Measurements from ENCODE around the gene OR52I1.
A peak's percentile ranks its signal among the peaks of the same experiment; 100 is the strongest.

OR52I1 gene

GRCh38 chr11:4581443-4581842 lies 12.4 kb upstream of the OR52I1 start, which contains the start of gene OR52I2:
TSS of gene OR52I2 (plus strand) at chr11:4581743.
- no peak for TF ChIP-seq CTCF (IDR thresholded peaks at IDR 0.05; ENCODE audit: control insufficient read depth, extremely low read depth, insufficient read depth)
- DNase-seq (ENCODE audit: low read depth): no peak
- no peak within 1 kb of the TSS for H3K4me3 ChIP-seq (ENCODE audit: low read depth, low read length)

GRCh38 chr11:4589017-4589416 lies 4.8 kb upstream of the OR52I1 start:
- peak; percentile 70 for DNase-seq (ENCODE audit: low read depth)
- H3K4me3 ChIP-seq (ENCODE audit: low read depth, low read length): no peak overlapping the region
- TF ChIP-seq CTCF (IDR thresholded peaks at IDR 0.05; ENCODE audit: control insufficient read depth, extremely low read depth, insufficient read depth): no peak

DNA sequence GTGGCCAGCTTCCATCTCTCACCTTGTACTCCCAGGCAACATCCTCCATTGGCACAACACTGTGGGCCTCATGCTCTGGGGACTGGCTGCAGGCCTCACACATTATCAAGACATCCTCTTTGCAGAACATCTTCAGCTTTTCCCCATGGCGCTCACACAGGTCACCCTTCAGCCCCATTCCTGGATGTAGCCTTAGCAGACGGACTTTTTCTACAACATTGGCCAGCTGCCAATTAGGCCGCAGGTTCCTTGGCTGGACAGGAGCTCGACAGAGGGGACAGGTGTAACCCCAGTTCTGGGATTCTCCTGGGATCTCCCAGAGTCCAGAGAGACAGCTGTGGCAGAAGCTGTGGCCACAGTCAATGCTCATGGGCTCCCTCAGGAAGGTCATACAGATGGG lies 11.2 kb downstream of the OR52I1 start:
- no peak overlapping the region; the same call in 1 of the 2 replicates for H3K4me3 ChIP-seq (ENCODE audit: low read depth, low read length)
- no peak for DNase-seq (ENCODE audit: low read depth)
- TF ChIP-seq CTCF (IDR thresholded peaks at IDR 0.05; ENCODE audit: control insufficient read depth, extremely low read depth, insufficient read depth): no peak

DNA sequence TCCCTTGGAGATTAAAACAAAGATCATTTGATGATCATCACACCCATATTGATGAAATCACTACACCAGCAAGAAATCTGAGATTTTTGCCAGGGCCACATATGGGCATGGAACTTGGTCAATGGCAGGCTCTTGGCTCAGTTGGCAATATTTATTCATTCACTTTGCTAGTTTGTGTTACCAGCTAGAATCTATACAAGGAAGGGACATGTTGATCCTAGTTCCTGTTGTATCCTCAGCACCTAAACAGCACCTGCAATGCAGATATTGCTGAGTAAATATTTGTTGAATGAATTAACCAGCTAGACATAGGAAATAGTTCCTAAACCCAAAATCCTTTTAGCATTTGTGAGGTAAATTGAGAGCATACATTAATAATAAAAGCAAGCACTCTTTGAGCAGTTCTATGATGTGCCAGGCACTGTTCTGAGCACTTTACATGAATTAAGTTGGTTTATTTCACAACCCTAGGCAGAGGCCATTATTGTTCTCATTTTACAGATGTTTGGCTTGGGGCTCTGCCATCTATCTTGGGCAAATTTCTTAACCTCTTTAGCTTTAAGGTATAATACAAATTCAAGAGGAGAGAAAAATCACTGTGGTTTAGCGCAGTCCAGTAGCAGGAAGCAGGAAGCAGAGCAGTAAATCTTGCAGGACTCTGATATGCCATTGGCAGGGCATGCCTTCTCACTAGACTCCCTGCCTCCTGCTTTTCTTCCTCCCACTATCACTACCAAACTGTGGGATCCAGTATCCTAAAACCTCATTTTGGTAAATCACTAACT lies 12.6 kb downstream of the OR52I1 start:
- H3K4me3 ChIP-seq (ENCODE audit: low read depth, low read length): peak overlapping the region; percentile 84
- TF ChIP-seq CTCF (IDR thresholded peaks at IDR 0.05; ENCODE audit: control insufficient read depth, extremely low read depth, insufficient read depth): no peak
- peak; percentile 91 for DNase-seq (ENCODE audit: low read depth)

GRCh38 chr11:4607096-4607495 lies 13.3 kb downstream of the OR52I1 start:
- peak overlapping the region; percentile 84 for H3K4me3 ChIP-seq (ENCODE audit: low read depth, low read length)
- DNase-seq (ENCODE audit: low read depth): peak; percentile 4
- no peak for TF ChIP-seq CTCF (IDR thresholded peaks at IDR 0.05; ENCODE audit: control insufficient read depth, extremely low read depth, insufficient read depth)

DNA sequence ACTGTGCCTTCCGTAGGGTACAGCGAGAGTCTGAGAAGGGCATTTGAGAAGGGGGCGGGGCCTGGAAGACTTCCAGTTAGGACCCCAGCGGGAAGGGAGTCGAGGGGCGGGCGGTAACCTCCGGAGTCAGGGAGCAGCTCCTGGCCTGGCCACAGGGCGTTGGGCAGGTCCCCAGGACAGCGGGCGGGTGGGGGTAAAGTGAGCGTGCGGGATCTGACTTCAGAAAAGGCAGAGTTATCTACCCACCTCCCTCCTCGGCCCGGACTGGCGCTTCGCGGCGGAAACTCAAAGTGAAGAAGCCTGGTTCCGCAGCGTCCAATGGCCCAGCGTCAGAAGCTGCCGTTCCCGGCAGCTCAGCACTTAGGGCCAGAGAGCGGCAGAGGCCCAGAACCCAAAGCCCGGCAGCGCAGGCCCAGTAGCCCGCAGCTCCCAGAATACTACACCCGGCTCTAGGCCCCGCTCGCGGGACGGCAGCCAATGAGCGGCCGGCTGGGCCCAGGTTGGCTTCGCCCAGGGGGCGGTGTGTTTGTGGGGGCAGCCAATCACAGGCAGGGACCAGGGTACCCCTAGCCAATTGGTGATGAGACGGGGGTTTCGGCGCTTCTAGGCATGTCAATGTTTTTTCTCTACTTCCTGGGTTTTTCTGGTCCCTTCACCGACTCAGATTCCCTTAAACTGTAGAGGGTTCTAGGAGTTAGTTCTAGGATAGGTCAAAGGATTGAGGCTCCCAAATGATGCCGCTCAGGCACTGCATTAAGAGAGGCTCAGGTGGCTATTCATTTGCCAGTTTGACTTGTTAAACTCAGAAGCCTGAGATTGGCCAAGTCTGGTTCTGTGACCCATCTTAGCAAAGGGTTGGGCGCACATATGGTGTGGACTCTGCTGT lies 14.2 kb downstream of the OR52I1 start, which contains the start of gene TRIM68:
TRIM68 (minus strand) TSS at position 451 of the 886 bp plus-strand sequence. CDS start 2,727 bp downstream, outside the sequence.
- DNase-seq (ENCODE audit: low read depth): peak; percentile 91
- no peak for TF ChIP-seq CTCF (IDR thresholded peaks at IDR 0.05; ENCODE audit: control insufficient read depth, extremely low read depth, insufficient read depth)
- H3K4me3 ChIP-seq (ENCODE audit: low read depth, low read length): peak within 1 kb of the TSS; percentile 84
